ENCODE measurements around the gene NDUFA8.

GRCh38 chr9:122132539-122132938, 27.0 kb downstream of the NDUFA8 start:
- TF ChIP-seq CTCF (IDR thresholded peaks at IDR 0.05; ENCODE audit: low read length) (no peak), EZH2 (IDR thresholded peaks at IDR 0.05; ENCODE audit: borderline replicate concordance, low read length) (no peak)
